ENCODE data around the gene PAK6. TPM values are rescaled to one million over a fixed set of nuclear protein-coding genes. Genes with fewer than 3 reads are reported as not detected.

Gene PAK6
- total RNA-seq, 1 donor from 2014 or later = 0.26 TPM

GRCh38 chr15:40232625-40233070 is 6.2 kb upstream of the PAK6 start:
- H3K27me3 Mint-ChIP-seq (ENCODE audit: insufficient read depth) = peaks cover 7% of the 10 kb centered on the region
- H3K9me3 Mint-ChIP-seq = no peaks in the 10 kb centered on the region
- H3K27ac Mint-ChIP-seq = no peak overlapping the region
- intact Hi-C loops (cut with micrococcal nuclease) = no loop called here
- no peak overlapping the region for H3K4me3 Mint-ChIP-seq
- no peaks in the 10 kb centered on the region for H3K36me3 Mint-ChIP-seq (ENCODE audit: low read depth)
- no peaks in the 10 kb centered on the region for H3K4me1 Mint-ChIP-seq (ENCODE audit: low read depth)
- DNase-seq (ENCODE audit: low spot score) = no peak

- Mint-ChIP-seq H3K4me3 (no peak overlapping the region), H3K27ac (no peak overlapping the region), H3K9me3 (no peaks in the 10 kb centered on the region), H3K36me3 (ENCODE audit: low read depth) (no peaks in the 10 kb centered on the region), H3K27me3 (ENCODE audit: insufficient read depth) (peaks cover 10% of the 10 kb centered on the region), H3K4me1 (ENCODE audit: low read depth) (no peaks in the 10 kb centered on the region)
- DNase-seq (ENCODE audit: low spot score) = no peak
- intact Hi-C loops (cut with micrococcal nuclease) = no loop called here
These were observed 4.9 kb upstream of the PAK6 start for GRCh38 chr15:40233727-40234577.

- Mint-ChIP-seq H3K27me3 (ENCODE audit: insufficient read depth) (peaks cover 16% of the 10 kb centered on the region), H3K36me3 (ENCODE audit: low read depth) (no peaks in the 10 kb centered on the region), H3K9me3 (no peaks in the 10 kb centered on the region), H3K4me3 (no peak overlapping the region), H3K27ac (no peak overlapping the region), H3K4me1 (ENCODE audit: low read depth) (no peaks in the 10 kb centered on the region)
- intact Hi-C loops (cut with micrococcal nuclease) = no loop called here
- DNase-seq (ENCODE audit: low spot score) = no peak
These were observed 4.1 kb upstream of the PAK6 start for GRCh38 chr15:40234783-40235182.

GRCh38 chr15:40235201-40235885 is 3.5 kb upstream of the PAK6 start:
- Mint-ChIP-seq H3K4me3 (no peak overlapping the region), H3K9me3 (no peaks in the 10 kb centered on the region), H3K4me1 (ENCODE audit: low read depth) (no peaks in the 10 kb centered on the region), H3K36me3 (ENCODE audit: low read depth) (no peaks in the 10 kb centered on the region), H3K27ac (no peak overlapping the region), H3K27me3 (ENCODE audit: insufficient read depth) (peaks cover 16% of the 10 kb centered on the region)
- intact Hi-C loops (cut with micrococcal nuclease) = no loop called here
- DNase-seq (ENCODE audit: low spot score) = no peak

GRCh38 chr15:40239404-40239692 is 485 bp downstream of the PAK6 start:
- Mint-ChIP-seq H3K9me3 (no peaks in the 10 kb centered on the region), H3K36me3 (ENCODE audit: low read depth) (no peaks in the 10 kb centered on the region), H3K4me3 (no peak overlapping the region), H3K27me3 (ENCODE audit: insufficient read depth) (peaks cover 19% of the 10 kb centered on the region), H3K27ac (no peak overlapping the region), H3K4me1 (ENCODE audit: low read depth) (peaks cover 4% of the 10 kb centered on the region)
- no peak for DNase-seq (ENCODE audit: low spot score)
- intact Hi-C loops (cut with micrococcal nuclease) = no loop called here

GRCh38 chr15:40239693-40240618 is 1.1 kb downstream of the PAK6 start:
- intact Hi-C loops (cut with micrococcal nuclease) = no loop called here
- Mint-ChIP-seq H3K9me3 (no peaks in the 10 kb centered on the region), H3K36me3 (ENCODE audit: low read depth) (no peaks in the 10 kb centered on the region)

GRCh38 chr15:40240619-40241221 is 1.9 kb downstream of the PAK6 start:
- Mint-ChIP-seq H3K27me3 (ENCODE audit: insufficient read depth) (peaks cover 19% of the 10 kb centered on the region), H3K27ac (no peak overlapping the region), H3K9me3 (no peaks in the 10 kb centered on the region), H3K4me3 (no peak overlapping the region), H3K4me1 (ENCODE audit: low read depth) (peaks cover 4% of the 10 kb centered on the region), H3K36me3 (ENCODE audit: low read depth) (no peaks in the 10 kb centered on the region)
- no peak for DNase-seq (ENCODE audit: low spot score)
- intact Hi-C loops (cut with micrococcal nuclease) = no loop called here

More at GRCh38 chr15:40239693-40240618, 1.1 kb downstream of the PAK6 start:
- Mint-ChIP-seq H3K4me1 (ENCODE audit: low read depth) (peaks cover 4% of the 10 kb centered on the region), H3K4me3 (no peak overlapping the region), H3K27me3 (ENCODE audit: insufficient read depth) (peaks cover 19% of the 10 kb centered on the region), H3K27ac (no peak overlapping the region)
- no peak for DNase-seq (ENCODE audit: low spot score)

- no peak overlapping the region for H3K27ac Mint-ChIP-seq
These were observed 2.7 kb downstream of the PAK6 start for GRCh38 chr15:40241269-40242212.

GRCh38 chr15:40242213-40242599 is 3.3 kb downstream of the PAK6 start:
- Mint-ChIP-seq H3K27me3 (ENCODE audit: insufficient read depth) (peaks cover 16% of the 10 kb centered on the region), H3K36me3 (ENCODE audit: low read depth) (no peaks in the 10 kb centered on the region), H3K9me3 (no peaks in the 10 kb centered on the region), H3K4me1 (ENCODE audit: low read depth) (peaks cover 4% of the 10 kb centered on the region), H3K27ac (no peak overlapping the region), H3K4me3 (no peak overlapping the region)
- DNase-seq (ENCODE audit: low spot score) = no peak
- intact Hi-C loops (cut with micrococcal nuclease) = no loop called here

More at GRCh38 chr15:40241269-40242212, 2.7 kb downstream of the PAK6 start:
- no peak overlapping the region for H3K4me3 Mint-ChIP-seq
- no peak for DNase-seq (ENCODE audit: low spot score)
- peaks cover 20% of the 10 kb centered on the region for H3K27me3 Mint-ChIP-seq (ENCODE audit: insufficient read depth)
- intact Hi-C loops (cut with micrococcal nuclease) = no loop called here
- H3K9me3 Mint-ChIP-seq = no peaks in the 10 kb centered on the region
- H3K4me1 Mint-ChIP-seq (ENCODE audit: low read depth) = peaks cover 4% of the 10 kb centered on the region
- no peaks in the 10 kb centered on the region for H3K36me3 Mint-ChIP-seq (ENCODE audit: low read depth)

GRCh38 chr15:40242601-40243000 is 3.7 kb downstream of the PAK6 start:
- peaks cover 4% of the 10 kb centered on the region for H3K4me1 Mint-ChIP-seq (ENCODE audit: low read depth)
- H3K27me3 Mint-ChIP-seq (ENCODE audit: insufficient read depth) = peaks cover 17% of the 10 kb centered on the region
- no peak overlapping the region for H3K4me3 Mint-ChIP-seq
- H3K9me3 Mint-ChIP-seq = no peaks in the 10 kb centered on the region
- no peaks in the 10 kb centered on the region for H3K36me3 Mint-ChIP-seq (ENCODE audit: low read depth)
- H3K27ac Mint-ChIP-seq = no peak overlapping the region
- intact Hi-C loops (cut with micrococcal nuclease) = no loop called here
- DNase-seq (ENCODE audit: low spot score) = no peak

- Mint-ChIP-seq H3K27ac (no peak overlapping the region), H3K9me3 (no peaks in the 10 kb centered on the region), H3K4me3 (no peak overlapping the region)
These were observed 4.4 kb downstream of the PAK6 start for GRCh38 chr15:40243126-40243810.

More at GRCh38 chr15:40243126-40243810, 4.4 kb downstream of the PAK6 start:
- Mint-ChIP-seq H3K4me1 (ENCODE audit: low read depth) (peaks cover 4% of the 10 kb centered on the region), H3K36me3 (ENCODE audit: low read depth) (no peaks in the 10 kb centered on the region), H3K27me3 (ENCODE audit: insufficient read depth) (peaks cover 14% of the 10 kb centered on the region)
- no peak for DNase-seq (ENCODE audit: low spot score)
- intact Hi-C loops (cut with micrococcal nuclease) = no loop called here

Data from activated T-helper 1 cell treated with anti-CD3 and anti-CD28 coated beads, Interleukin-12 subunit alpha, Interleukin-12 subunit beta, Interleukin-2, Interleukin-4 antibody, amounts not matched to agents 30 ng/mL and 10 ng/mL and 1 ng/mL, durations not matched to agents 14 hours and 24 hours and 36 hours (primary cell).